ENCODE measurements around the gene PNPLA2. TPM values are rescaled to one million over a fixed set of nuclear protein-coding genes. Genes with fewer than 3 reads are reported as not detected.

The PNPLA2 gene
- total RNA-seq, 4 donors from 2014 or later, result 39.7 to 79.4 (median 58.9) TPM

DNA sequence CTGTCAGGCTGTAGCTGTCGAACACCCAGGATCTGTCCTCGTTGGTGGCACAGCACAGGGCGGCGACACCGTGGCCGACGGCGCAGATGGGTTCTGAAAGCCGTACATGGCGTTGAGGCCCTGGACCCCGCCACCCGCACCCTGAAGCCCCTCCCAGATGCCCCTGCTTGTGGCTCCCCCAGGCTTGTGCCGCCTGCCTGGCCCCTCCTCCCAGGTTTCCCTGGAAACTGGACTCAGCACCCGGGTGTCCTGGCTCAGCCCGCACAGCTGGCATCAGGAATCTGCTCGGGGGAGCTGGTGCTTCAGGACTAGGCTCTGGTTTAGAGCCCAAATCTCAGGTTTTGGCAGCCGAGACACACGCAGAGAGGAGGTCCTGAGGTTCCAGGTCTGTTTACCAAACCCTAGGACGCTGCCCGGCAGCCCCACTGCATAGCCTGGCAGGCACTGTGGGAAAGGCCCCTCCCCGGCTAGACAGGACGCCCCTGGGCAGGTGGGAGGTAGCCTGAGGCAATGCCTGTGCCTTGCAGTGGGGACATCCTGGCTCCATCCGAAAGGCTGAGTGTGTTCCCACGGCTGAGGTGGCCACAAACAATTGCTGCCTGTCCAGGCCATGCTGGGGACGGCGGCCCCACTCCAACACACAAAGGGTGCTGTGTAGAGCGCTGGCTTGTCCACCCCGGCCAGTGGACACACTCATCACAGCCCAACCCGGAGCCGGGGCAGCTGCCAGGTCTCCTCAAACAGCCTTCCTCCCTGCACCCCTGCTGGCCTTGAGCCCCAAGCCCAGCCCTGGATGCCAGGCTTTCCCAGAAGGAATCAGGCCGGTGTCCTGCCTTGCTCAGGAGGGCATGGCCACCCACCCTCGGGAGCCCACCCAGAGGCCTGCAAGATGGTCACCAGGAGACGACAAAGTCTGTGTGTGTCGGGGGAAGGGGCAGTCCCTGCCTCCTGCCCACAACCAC is 46.0 kb upstream of the PNPLA2 start:
- Histone ChIP-seq H3K27ac (peak overlapping the region in 2 of 4 donors; percentile 26 to 41), H3K4me1 (peaks cover 0 to 52% (median 17%) of the 10 kb centered on the region in 3 donors), H3K27me3 (no peaks in the 10 kb centered on the region), H3K4me3 (no peak overlapping the region), H3K9me3 (no peaks in the 10 kb centered on the region), H3K36me3 (peaks cover 0 to 70% of the 10 kb centered on the region in 2 donors)
- WGBS, 2 donors (ENCODE audit: low coverage in 1 of 2), result 80% methylated on average over 1 of the region's 34 CpGs; no CpG with 5 or more reads in 1 of the 2 donors
- ATAC-seq, result no peak
- TF ChIP-seq EP300 (IDR thresholded peaks at IDR 0.05) (no peak), POLR2A (IDR thresholded peaks at IDR 0.05) (no peak), POLR2AphosphoS5 (IDR thresholded peaks at IDR 0.05) (no peak)
- TF ChIP-seq, protein P1, sequence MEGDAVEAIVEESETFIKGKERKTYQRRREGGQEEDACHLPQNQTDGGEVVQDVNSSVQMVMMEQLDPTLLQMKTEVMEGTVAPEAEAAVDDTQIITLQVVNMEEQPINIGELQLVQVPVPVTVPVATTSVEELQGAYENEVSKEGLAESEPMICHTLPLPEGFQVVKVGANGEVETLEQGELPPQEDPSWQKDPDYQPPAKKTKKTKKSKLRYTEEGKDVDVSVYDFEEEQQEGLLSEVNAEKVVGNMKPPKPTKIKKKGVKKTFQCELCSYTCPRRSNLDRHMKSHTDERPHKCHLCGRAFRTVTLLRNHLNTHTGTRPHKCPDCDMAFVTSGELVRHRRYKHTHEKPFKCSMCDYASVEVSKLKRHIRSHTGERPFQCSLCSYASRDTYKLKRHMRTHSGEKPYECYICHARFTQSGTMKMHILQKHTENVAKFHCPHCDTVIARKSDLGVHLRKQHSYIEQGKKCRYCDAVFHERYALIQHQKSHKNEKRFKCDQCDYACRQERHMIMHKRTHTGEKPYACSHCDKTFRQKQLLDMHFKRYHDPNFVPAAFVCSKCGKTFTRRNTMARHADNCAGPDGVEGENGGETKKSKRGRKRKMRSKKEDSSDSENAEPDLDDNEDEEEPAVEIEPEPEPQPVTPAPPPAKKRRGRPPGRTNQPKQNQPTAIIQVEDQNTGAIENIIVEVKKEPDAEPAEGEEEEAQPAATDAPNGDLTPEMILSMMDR (IDR thresholded peaks at IDR 0.05), result no peak

DNA sequence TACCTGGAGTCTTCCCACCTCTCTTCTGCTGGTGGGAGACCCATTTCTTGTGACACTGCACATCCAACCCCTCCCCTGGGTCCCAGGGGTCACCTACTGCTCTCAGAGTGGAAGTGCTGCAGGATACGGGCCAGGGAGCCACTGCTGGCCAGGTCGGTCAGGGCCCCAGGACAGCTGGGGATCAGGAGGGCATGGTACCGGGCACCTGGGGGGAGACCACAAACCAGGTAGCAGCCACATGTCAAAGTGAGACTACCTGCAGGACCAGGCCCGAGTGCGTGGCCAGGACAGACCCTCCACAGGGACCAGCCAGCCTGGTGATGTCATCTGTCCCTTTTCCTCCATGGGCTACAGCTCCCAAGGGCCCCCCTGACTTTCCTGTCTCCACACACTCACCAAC is 45.3 kb upstream of the PNPLA2 start:
- no peaks in the 10 kb centered on the region for H3K27me3 ChIP-seq
- WGBS, 2 donors (ENCODE audit: low coverage in 1 of 2), result 91% methylated on average over 4 of the region's 5 CpGs; no CpG with 5 or more reads in 1 of the 2 donors
- H3K4me1 ChIP-seq, result peaks cover 0 to 59% (median 21%) of the 10 kb centered on the region in 3 donors
- H3K9me3 ChIP-seq, result no peaks in the 10 kb centered on the region
- H3K27ac ChIP-seq, result peak overlapping the region in 2 of 4 donors; percentile 26 to 41
- no peak for ATAC-seq
- peaks cover 0 to 64% of the 10 kb centered on the region in 2 donors for H3K36me3 ChIP-seq
- no peak overlapping the region for H3K4me3 ChIP-seq
- TF ChIP-seq EP300 (IDR thresholded peaks at IDR 0.05), result no peak
- TF ChIP-seq, protein P1 (IDR thresholded peaks at IDR 0.05), result no peak
- TF ChIP-seq POLR2AphosphoS5 (IDR thresholded peaks at IDR 0.05), result no peak
- no peak for TF ChIP-seq POLR2A (IDR thresholded peaks at IDR 0.05)

DNA sequence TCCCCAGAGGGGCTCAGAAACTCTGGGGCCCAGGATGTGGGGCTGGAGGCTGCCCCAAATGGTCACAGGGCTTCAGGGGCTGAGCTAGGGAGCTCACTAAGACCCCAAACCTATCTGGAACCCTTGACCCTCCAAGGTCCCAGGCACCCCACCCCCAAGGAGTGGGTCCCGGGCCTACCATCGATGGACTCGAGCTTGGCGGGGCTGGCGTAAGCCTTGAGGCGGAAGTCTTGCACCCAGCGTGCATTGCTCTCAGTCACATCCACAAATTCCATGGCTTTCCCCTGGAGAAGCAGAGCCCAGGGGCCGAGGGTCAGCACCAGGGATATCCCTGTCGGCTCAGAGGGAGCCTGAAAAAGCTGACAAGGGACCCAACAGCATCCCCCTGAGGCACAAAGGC is 44.9 kb upstream of the PNPLA2 start:
- Histone ChIP-seq H3K36me3 (peaks cover 0 to 60% of the 10 kb centered on the region in 2 donors), H3K27ac (no peak overlapping the region), H3K9me3 (no peaks in the 10 kb centered on the region), H3K4me1 (peaks cover 0 to 63% (median 23%) of the 10 kb centered on the region in 3 donors), H3K4me3 (no peak overlapping the region), H3K27me3 (no peaks in the 10 kb centered on the region)
- no peak for ATAC-seq
- TF ChIP-seq EP300 (IDR thresholded peaks at IDR 0.05) (no peak), POLR2AphosphoS5 (IDR thresholded peaks at IDR 0.05) (no peak), POLR2A (IDR thresholded peaks at IDR 0.05) (no peak)
- TF ChIP-seq, protein P1 (IDR thresholded peaks at IDR 0.05), result no peak
- WGBS, 2 donors (ENCODE audit: low coverage in 1 of 2), result no CpG with 5 or more reads among the region's 9 CpGs

DNA sequence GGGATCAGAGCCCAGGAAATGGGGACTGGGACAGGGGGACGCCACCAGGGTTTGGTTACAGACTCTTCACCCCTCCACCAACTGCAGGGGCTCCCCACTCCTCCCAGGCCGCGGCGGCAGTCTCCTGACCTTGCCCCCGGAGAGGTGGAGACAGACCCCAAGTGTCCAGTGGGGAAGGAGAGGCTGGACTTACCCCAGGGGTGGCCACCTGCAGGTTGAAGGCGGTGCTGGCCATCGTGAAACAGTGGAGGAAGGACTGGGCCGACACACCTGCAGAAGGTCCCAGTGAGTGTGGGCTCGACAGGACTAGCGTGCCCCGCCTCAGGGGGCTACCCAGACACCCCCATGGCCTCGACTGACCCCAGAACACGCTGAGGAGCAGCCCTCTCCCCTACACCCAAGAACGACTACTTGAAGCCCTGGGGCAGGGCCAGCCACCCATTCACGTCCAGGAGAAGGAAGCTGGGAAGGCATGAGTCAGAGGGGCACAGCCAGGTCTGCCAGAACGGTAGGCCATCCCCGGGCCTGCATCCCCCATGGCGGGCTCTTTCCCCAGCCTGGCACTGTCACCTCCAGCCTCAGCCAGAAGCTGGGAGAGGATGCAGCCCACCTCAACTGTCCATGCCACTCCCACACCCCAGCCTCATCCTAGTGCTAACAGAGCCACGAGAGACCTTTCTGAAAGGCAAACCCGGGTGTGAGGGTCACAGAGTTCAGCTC is 43.7 kb upstream of the PNPLA2 start:
- WGBS, 2 donors (ENCODE audit: low coverage in 1 of 2), result 40 to 84% methylated on average over 1 to 5 of the region's 20 CpGs
- no peak overlapping the region for H3K27ac ChIP-seq
- ATAC-seq, result no peak
- H3K36me3 ChIP-seq, result peaks cover 0 to 51% of the 10 kb centered on the region in 2 donors
- H3K4me1 ChIP-seq, result peaks cover 0 to 76% (median 23%) of the 10 kb centered on the region in 3 donors
- TF ChIP-seq, protein P1 (IDR thresholded peaks at IDR 0.05), result no peak
- TF ChIP-seq POLR2A (IDR thresholded peaks at IDR 0.05) (no peak), EP300 (IDR thresholded peaks at IDR 0.05) (no peak), POLR2AphosphoS5 (IDR thresholded peaks at IDR 0.05) (no peak)
- H3K27me3 ChIP-seq, result no peaks in the 10 kb centered on the region
- peak overlapping the region in 1 of 2 donors; percentile 98 for H3K4me3 ChIP-seq
- no peaks in the 10 kb centered on the region for H3K9me3 ChIP-seq

Data from gastroesophageal sphincter (tissue), 4 donors.